MG63 (cell line): ENCODE results near the gene UQCR10. TPM values are rescaled to one million over a fixed set of nuclear protein-coding genes. Genes with fewer than 3 reads are reported as not detected.

Source experiments
- DNase-seq: peaks from one replicate; pipeline ENCODE4 v3.0.0-alpha.2; 2020
- H3K27me3 ChIP-seq: fragments of 250-450 bp; sonication (Bioruptor Pico); 2 replicates; pipeline ENCODE4 v1.5.1; 2020; ENCODE audit warnings: mild to moderate bottlenecking, moderate library complexity
- H3K36me3 ChIP-seq: fragments of 250-450 bp; sonication (Bioruptor Pico); 2 replicates; pipeline ENCODE4 v1.5.1; 2020; ENCODE audit warnings: mild to moderate bottlenecking, moderate library complexity
- H3K4me3 ChIP-seq: fragments of 250-450 bp; sonication (Bioruptor Pico); 2 replicates; pipeline ENCODE4 v1.5.1; 2020; ENCODE audit warnings: mild to moderate bottlenecking, moderate library complexity
- H3K9me3 ChIP-seq: fragments of 250-450 bp; sonication (Bioruptor Pico); 2 replicates; pipeline ENCODE4 v1.5.1; 2020; ENCODE audit warnings: mild to moderate bottlenecking, moderate library complexity
- total RNA-seq: library from RNA; depleted of rRNA; stranded (reverse); fragments of >200 nt; shearing (Covaris generic); gene quantifications from 2 replicates; pipeline ENCODE4 v1.2.3, GENCODE V29; 2014; ENCODE audit warnings: low replicate concordance

UQCR10 gene
- total RNA-seq, 1 experiment from 2014 or later = 71.1 TPM

- peak; percentile 78 for DNase-seq
- Histone ChIP-seq H3K4me3 (no peak overlapping the region), H3K36me3 (no peaks in the 10 kb centered on the region), H3K9me3 (no peaks in the 10 kb centered on the region), H3K27me3 (no peaks in the 10 kb centered on the region)
These were observed 13.8 kb downstream of the UQCR10 start for GRCh38 chr22:29780748-29781676.

- no peaks in the 10 kb centered on the region for H3K27me3 ChIP-seq
- H3K4me3 ChIP-seq = no peak overlapping the region
- no peaks in the 10 kb centered on the region for H3K9me3 ChIP-seq
- peak; percentile 76 for DNase-seq
- H3K36me3 ChIP-seq = no peaks in the 10 kb centered on the region; the same call in none of the 2 replicates
These were observed 15.1 kb downstream of the UQCR10 start for GRCh38 chr22:29782061-29782845.

DNA sequence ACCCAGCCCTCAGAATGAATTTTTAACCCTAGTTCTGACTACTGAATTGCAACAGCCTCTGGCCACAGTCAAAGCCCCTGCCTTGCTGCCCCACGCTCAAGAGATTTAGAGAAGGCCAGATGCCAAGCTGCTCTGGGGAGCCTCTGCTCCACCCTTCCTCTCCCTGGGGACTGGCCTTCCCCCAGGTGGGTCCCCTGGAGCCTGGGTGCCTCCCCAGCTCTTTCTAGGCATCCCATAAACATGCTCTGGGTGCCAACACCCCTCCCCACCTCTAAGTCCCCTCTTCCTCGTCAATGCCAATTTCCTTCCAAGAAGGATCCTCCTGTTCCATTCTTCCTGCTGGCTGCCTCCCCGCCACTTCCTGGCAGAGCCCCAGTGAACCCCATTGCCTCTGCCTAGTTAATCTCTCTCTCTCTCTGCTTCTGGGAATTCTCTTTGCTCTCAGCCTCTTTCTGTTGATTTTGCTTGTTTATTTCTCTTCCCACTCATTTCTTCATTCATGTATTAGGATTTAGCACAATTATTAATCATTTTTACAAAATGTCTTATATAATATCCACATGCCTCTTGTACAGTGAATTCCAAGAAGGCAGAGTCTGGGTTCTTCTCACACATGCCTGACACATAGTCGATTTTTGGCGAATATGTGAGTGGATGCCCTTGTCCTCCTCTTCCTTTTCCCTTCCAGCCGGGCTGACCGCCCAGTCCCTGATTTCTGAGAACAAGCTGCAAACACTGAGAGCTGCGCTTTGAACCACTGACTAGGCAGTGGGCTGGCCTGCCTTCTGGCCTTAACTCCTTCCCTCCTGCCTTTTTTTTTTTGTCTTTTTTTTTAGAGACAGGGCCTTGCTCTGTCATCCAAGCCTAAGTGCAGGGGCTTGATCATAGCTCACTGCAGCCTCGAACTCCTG is 17.5 kb downstream of the UQCR10 start:
- Histone ChIP-seq H3K9me3 (no peaks in the 10 kb centered on the region), H3K36me3 (peaks cover 6% of the 10 kb centered on the region), H3K27me3 (no peaks in the 10 kb centered on the region), H3K4me3 (no peak overlapping the region)
- peak; percentile 35 for DNase-seq

GRCh38 chr22:29786031-29786430 is 18.9 kb downstream of the UQCR10 start:
- DNase-seq = no peak
- Histone ChIP-seq H3K4me3 (no peak overlapping the region), H3K27me3 (no peaks in the 10 kb centered on the region)

GRCh38 chr22:29787371-29787980 is 20.3 kb downstream of the UQCR10 start:
- Histone ChIP-seq H3K4me3 (no peak overlapping the region), H3K36me3 (peaks cover 18% of the 10 kb centered on the region), H3K9me3 (no peaks in the 10 kb centered on the region), H3K27me3 (no peaks in the 10 kb centered on the region)
- no peak for DNase-seq

More at GRCh38 chr22:29786031-29786430, 18.9 kb downstream of the UQCR10 start:
- Histone ChIP-seq H3K9me3 (no peaks in the 10 kb centered on the region), H3K36me3 (peaks cover 15% of the 10 kb centered on the region)

GRCh38 chr22:29788339-29789279 is 21.4 kb downstream of the UQCR10 start:
- H3K27me3 ChIP-seq = no peaks in the 10 kb centered on the region
- H3K4me3 ChIP-seq = no peak overlapping the region
- DNase-seq = no peak
- no peaks in the 10 kb centered on the region for H3K9me3 ChIP-seq
- peaks cover 19% of the 10 kb centered on the region for H3K36me3 ChIP-seq

- H3K9me3 ChIP-seq = no peaks in the 10 kb centered on the region
- no peak overlapping the region for H3K4me3 ChIP-seq
- H3K36me3 ChIP-seq = peaks cover 19% of the 10 kb centered on the region
- DNase-seq = no peak
- H3K27me3 ChIP-seq = no peaks in the 10 kb centered on the region
These were observed 22.9 kb downstream of the UQCR10 start for GRCh38 chr22:29790061-29790460.

DNA sequence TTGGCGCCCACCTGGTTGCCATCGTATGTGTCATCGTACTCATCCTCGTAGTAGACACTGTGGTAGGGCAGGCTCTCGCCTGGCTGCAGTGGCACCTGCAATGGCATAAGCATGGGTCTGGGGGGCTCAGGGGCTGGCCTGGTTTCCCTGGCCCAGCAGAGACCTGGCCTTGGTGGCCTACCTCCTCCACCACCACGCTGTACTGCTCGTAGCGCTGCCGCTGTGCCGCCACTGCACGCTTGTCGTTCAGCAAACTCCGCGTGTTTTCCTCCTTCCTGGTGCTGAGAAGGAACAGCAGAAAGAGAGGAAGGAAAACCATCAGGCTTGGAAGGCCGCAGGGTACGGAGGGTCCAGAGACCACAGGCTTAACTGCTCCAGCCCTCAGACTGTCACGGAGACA is 26.2 kb downstream of the UQCR10 start:
- Histone ChIP-seq H3K9me3 (no peaks in the 10 kb centered on the region), H3K36me3 (peaks cover 30% of the 10 kb centered on the region), H3K27me3 (no peaks in the 10 kb centered on the region), H3K4me3 (no peak overlapping the region)
- DNase-seq = no peak

- H3K36me3 ChIP-seq = peaks cover 35% of the 10 kb centered on the region
- no peaks in the 10 kb centered on the region for H3K9me3 ChIP-seq
- H3K4me3 ChIP-seq = no peak overlapping the region
- H3K27me3 ChIP-seq = no peaks in the 10 kb centered on the region
- no peak for DNase-seq
These were observed 28.5 kb downstream of the UQCR10 start for GRCh38 chr22:29795663-29796062.

DNA sequence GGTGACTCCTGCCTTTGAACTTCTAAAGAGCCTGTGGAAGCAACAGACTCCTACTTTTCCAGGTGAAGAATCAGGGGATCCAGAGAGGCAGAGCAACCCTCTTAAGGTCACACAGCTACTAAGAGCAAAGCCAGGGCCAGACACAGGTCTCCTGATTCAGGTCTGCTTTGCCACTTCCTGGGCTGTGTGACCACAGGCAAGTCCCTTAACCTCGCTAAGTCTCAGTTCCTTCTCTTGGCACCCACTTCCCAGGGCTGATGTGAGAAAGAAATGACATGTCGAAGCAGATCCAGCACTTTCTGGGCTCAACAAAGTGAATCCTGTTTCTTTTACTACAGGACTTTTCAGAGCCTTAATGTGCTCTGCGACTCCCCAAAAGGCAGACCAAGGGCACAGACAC is 30.2 kb downstream of the UQCR10 start:
- no peak for DNase-seq
- H3K9me3 ChIP-seq = no peaks in the 10 kb centered on the region
- no peak overlapping the region for H3K4me3 ChIP-seq
- no peaks in the 10 kb centered on the region for H3K27me3 ChIP-seq
- H3K36me3 ChIP-seq = peaks cover 40% of the 10 kb centered on the region

GRCh38 chr22:29798318-29798717 is 31.1 kb downstream of the UQCR10 start:
- H3K4me3 ChIP-seq = no peak overlapping the region
- no peak for DNase-seq
- H3K36me3 ChIP-seq = peaks cover 44% of the 10 kb centered on the region
- H3K27me3 ChIP-seq = no peaks in the 10 kb centered on the region
- no peaks in the 10 kb centered on the region for H3K9me3 ChIP-seq

- peaks cover 48% of the 10 kb centered on the region for H3K36me3 ChIP-seq
- no peak for DNase-seq
These were observed 31.6 kb downstream of the UQCR10 start for GRCh38 chr22:29798801-29799200.

DNA sequence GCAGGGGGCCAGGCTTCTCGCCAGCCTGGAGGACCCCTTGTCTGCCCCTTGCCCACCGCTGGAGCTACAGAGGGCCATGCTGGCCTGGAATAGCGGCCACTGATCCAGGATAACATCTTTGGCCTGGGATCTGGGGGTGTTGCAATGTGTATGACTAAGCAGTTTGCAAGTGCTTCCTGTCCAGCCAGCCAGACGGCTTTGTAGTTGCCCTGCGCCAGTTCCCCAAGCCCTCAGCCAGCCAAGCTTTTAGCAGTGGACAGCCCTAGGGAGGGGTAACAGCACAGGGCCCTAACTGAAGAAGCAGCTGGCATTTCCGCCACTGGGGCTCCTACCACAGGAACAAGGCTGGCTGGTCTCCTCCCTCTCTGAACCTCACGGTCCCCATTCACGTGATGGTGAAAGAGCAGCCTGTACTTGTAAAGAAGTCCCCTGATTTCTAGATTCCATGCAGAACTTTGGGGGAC is 32.1 kb downstream of the UQCR10 start:
- no peaks in the 10 kb centered on the region for H3K27me3 ChIP-seq
- peaks cover 48% of the 10 kb centered on the region for H3K36me3 ChIP-seq
- no peak overlapping the region for H3K4me3 ChIP-seq
- H3K9me3 ChIP-seq = no peaks in the 10 kb centered on the region
- DNase-seq = peak; percentile 97

More at GRCh38 chr22:29798801-29799200, 31.6 kb downstream of the UQCR10 start:
- Histone ChIP-seq H3K4me3 (no peak overlapping the region), H3K9me3 (no peaks in the 10 kb centered on the region), H3K27me3 (no peaks in the 10 kb centered on the region)

GRCh38 chr22:29801153-29801552 is 34.0 kb downstream of the UQCR10 start:
- Histone ChIP-seq H3K36me3 (peaks cover 57% of the 10 kb centered on the region), H3K4me3 (no peak overlapping the region), H3K9me3 (no peaks in the 10 kb centered on the region), H3K27me3 (no peaks in the 10 kb centered on the region)
- DNase-seq = no peak

DNA sequence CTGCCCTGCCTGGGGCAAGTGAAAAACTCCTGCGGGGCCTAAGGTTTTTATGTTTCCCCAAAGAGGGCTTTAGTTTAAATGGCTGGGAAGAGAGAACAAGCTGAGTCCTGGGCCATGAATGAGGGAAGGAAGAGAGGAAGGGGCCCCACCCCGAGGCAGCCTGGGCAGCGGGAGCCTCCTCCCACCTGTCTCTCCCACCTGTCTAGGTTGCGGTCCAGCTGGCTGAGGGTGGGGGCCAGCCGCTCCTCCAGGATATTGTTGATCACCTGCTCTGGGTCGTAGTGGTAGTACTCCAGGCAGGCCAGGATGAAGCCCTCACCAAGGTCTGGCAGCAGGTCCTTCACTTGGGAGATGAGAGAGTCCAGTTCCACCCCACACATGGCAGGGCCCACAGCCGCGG is 34.6 kb downstream of the UQCR10 start:
- no peaks in the 10 kb centered on the region for H3K9me3 ChIP-seq
- no peak for DNase-seq
- H3K4me3 ChIP-seq = no peak overlapping the region
- peaks cover 59% of the 10 kb centered on the region for H3K36me3 ChIP-seq
- no peaks in the 10 kb centered on the region for H3K27me3 ChIP-seq
